Endometrial microvascular endothelial cells (primary cell): ENCODE results near the gene TARBP1. TPM values are rescaled to one million over a fixed set of nuclear protein-coding genes. Genes with fewer than 3 reads are reported as not detected.

ENCODE experiments used
- in situ Hi-C: cut with HindIII; loops from 2 replicates; pipeline ENCODE4 v1.10.0; 2017; ENCODE audit warnings: low sequenced_read_pairs, low pct_unique_long_range_greater_than_20kb; ENCODE audit errors: inconsistent ontology term
- total RNA-seq: library from RNA; depleted of rRNA; stranded (reverse); fragments of >200 nt; gene quantifications from one replicate; pipeline ENCODE4 v1.2.3, GENCODE V29; 2015; ENCODE audit errors: inconsistent ontology term

The TARBP1 gene
- total RNA-seq, 1 donor from 2014 or later: 13.8 TPM

GRCh38 chr1:234488054-234489006, 9.4 kb upstream of the TARBP1 start:
- in situ Hi-C loops: no loop called here

- in situ Hi-C loops: no loop called here
These were observed 8.2 kb upstream of the TARBP1 start for GRCh38 chr1:234486858-234487840.

DNA sequence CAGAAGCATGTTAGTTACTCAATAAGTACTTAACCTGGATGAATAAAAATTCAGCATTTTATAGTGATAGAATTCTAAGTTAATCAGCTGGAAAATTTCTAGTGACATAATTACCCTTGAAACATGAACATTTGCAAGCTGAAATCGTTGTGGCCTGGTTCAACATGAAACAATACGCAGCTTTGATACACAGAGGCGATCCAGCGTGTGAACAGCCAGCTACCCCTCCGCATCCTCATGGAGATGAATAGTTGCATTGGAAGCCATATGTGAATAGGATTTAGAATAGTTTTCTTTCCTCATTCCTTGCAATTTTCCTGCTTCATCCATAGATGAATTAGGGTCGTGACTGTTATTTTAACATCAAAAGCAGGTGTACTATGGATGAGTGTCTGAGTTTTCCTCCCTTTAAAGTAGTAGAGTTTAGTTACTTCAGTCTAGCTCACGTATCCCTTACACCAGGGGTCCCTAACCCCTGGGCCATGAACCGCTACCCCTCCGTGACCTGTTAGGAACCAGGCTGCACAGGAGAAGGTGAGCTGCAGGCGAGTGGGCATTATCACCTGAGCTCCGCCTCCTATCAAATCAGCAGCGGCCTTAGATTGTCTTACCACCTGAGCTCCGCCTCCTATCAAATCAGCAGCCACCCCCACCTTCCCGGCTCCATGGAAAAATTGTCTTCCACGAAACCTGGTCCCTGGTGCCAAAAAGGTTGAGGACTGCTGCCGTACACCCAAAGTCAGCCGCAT, 6.2 kb upstream of the TARBP1 start:
- in situ Hi-C loops: no loop called here

GRCh38 chr1:234484218-234484617, 5.2 kb upstream of the TARBP1 start:
- in situ Hi-C loops: no loop called here

- in situ Hi-C loops: no loop called here
These were observed 2.8 kb upstream of the TARBP1 start for GRCh38 chr1:234481771-234482170.

- in situ Hi-C loops: no loop called here
These were observed 887 bp upstream of the TARBP1 start for GRCh38 chr1:234479866-234480265.

GRCh38 chr1:234479310-234479559, 256 bp upstream of the TARBP1 start:
- in situ Hi-C loops: no loop called here

DNA sequence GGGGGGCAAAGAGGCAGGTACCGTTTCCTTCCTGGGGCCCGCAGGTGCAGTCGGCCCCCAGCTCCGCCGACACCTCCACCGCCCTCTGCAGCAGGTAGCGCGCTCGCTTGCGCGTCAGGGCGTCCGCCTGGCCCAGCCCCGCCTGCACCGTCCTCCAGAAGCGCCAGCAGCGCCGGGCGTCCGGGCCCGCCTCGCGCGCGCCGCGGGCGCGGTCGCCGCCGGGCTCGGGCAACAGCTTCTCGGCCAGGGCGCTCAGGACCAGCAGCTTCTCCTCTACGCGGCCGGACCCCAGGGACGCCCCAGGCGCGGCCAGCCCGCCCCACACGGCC, 863 bp downstream of the TARBP1 start:
- in situ Hi-C loops: no loop called here

GRCh38 chr1:234477386-234478151, 1.4 kb downstream of the TARBP1 start:
- in situ Hi-C loops: no loop called here

DNA sequence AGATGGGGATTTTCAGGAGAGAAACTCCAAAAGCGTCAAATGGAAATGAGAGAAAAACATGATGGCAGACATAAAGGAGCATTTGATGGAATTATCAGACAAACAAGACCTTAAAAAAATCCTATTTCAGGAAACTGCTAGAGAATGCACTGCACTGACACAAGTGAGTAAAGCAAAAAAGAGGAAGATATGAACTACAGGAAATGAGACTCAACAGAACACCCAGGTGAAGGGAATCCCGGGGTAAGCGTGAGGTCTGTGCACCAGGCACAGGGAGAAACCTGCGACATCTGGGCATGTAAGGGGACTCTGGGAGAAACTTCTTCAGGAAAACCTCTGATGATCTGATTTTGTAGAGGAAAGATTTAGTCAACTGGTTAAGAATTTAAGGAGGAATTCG, 2.8 kb downstream of the TARBP1 start:
- in situ Hi-C loops: no loop called here

DNA sequence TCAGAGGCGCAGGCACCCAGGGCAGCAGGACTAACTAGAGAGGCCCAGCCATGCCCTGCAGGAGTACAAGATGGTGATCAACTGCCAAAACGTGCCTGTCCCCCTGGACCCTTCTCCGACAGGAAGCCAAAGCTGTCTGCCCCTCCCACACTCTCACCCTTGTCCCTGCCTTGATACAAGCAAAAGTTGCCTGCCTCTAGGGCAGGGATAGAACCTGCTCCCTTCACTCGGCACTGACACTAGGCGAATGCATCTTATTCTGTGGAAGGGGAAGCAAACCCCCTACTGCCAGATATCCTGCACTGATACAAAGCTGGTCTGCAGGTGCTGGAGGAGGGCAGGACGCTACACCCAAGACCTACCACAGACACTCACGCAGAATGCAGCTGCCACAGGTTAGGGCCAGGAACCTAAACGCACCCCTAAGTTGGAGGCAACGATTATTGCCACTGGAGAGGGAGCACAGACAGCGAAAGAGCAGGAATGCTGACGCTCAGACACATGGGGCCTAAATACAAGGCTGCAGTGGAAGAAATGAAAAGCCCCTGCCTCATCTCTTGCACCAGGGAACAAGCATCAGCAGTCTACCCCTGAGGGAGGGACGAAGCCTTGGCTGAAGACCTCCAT, 3.7 kb downstream of the TARBP1 start:
- in situ Hi-C loops: no loop called here

DNA sequence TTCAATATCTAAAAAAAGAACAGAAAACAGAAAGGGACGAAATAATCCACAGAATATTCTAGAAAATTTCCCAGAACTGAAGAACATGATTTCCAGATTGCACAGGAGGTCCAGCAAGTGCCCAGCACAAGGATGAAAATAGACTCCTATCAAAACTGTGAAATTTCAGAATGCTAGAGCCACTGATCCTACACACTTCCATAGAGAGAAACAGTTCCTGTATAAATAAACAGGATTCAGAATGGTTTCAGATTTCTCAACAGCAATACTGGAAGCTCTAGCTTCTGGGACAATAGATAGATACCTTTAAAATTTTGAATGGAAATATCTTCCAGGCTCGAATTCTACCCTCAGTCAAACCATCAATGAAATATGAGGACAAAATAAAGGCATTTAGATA, 4.6 kb downstream of the TARBP1 start:
- in situ Hi-C loops: no loop called here

DNA sequence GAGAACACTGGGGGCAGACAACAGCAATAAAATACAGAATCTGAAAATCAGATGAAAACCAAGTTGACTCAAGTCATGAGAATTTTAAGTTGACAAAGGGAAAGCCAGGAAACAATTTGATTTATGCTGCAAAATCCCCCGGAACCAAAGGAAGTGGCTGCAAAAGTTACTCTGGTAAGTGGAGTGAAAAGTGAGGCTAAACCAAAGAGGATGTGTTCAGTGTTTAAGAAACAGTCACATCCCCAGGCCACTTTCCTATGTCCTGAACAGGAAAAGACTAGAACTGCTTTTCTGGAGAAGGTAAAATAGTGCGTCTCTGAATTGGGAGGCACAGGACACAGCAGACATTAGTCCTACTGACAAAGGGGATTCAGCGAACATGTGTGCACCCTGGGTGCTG, 5.9 kb downstream of the TARBP1 start:
- in situ Hi-C loops: no loop called here

DNA sequence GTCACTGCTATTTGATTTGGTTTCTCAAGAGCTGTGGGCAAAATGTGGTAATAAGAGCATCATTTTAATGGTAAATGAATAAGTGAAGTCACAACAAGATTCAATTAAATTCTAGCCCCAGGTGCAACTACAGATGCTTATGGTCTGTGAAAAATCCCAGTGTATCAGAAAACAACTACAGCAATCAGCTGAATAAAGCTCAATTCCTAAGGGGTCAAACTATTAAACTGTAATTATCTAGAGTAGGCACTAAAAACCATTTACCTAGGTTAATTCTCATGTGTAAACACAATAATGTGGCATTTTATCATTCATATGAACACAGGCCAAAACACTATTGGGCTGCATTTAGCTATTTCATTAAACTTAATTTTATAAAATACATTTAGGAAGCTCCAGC, 9.6 kb downstream of the TARBP1 start:
- in situ Hi-C loops: no loop called here

- in situ Hi-C loops: no loop called here
These were observed 10.4 kb downstream of the TARBP1 start for GRCh38 chr1:234468580-234468979.

DNA sequence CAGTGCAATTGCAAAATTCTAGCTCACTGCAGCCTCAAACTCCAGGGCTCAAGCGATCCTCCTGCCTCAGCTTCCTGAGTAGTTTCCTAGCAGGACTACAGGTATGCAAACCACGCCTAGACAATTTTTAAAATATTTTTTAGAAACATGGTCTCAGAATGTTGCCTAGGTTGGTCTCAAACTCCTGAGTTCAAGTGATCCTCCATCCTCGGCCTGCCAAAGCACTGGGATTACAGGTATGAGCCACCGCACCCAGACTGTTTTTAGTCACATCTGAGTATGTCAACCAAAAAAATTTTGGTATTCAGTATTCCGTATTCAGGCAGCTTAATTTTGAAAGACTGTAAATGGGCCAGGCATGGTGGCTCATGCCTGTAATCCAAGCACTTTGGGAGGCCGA, 11.2 kb downstream of the TARBP1 start:
- in situ Hi-C loops: no loop called here

GRCh38 chr1:234466945-234467344, 12.0 kb downstream of the TARBP1 start:
- in situ Hi-C loops: no loop called here

GRCh38 chr1:234463749-234464148, 15.2 kb downstream of the TARBP1 start:
- in situ Hi-C loops: no loop called here
